T-helper 1 cell (primary cell): Measurements from ENCODE around the gene MARF1.
"Not testable (repeated sequence)": the region's sequence is repeated elsewhere in the genome, so short reads cannot be mapped to it uniquely, and the experiment has no call there.

ENCODE experiments used
- DNase-seq, 5 donors: peaks; one replicate each; pipeline ENCODE4 v3.0.0-alpha.2; 2012 to 2020
- total RNA-seq, 4 donors: gene quantifications; one replicate each; lab custom pipeline; 2026; lab: John Stamatoyannopoulos, UW

MARF1 gene, protein sequence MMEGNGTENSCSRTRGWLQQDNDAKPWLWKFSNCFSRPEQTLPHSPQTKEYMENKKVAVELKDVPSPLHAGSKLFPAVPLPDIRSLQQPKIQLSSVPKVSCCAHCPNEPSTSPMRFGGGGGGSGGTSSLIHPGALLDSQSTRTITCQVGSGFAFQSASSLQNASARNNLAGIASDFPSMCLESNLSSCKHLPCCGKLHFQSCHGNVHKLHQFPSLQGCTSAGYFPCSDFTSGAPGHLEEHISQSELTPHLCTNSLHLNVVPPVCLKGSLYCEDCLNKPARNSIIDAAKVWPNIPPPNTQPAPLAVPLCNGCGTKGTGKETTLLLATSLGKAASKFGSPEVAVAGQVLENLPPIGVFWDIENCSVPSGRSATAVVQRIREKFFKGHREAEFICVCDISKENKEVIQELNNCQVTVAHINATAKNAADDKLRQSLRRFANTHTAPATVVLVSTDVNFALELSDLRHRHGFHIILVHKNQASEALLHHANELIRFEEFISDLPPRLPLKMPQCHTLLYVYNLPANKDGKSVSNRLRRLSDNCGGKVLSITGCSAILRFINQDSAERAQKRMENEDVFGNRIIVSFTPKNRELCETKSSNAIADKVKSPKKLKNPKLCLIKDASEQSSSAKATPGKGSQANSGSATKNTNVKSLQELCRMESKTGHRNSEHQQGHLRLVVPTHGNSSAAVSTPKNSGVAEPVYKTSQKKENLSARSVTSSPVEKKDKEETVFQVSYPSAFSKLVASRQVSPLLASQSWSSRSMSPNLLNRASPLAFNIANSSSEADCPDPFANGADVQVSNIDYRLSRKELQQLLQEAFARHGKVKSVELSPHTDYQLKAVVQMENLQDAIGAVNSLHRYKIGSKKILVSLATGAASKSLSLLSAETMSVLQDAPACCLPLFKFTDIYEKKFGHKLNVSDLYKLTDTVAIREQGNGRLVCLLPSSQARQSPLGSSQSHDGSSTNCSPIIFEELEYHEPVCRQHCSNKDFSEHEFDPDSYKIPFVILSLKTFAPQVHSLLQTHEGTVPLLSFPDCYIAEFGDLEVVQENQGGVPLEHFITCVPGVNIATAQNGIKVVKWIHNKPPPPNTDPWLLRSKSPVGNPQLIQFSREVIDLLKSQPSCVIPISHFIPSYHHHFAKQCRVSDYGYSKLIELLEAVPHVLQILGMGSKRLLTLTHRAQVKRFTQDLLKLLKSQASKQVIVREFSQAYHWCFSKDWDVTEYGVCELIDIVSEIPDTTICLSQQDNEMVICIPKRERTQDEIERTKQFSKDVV (N-terminal part only)
- total RNA-seq: 113 to 153 (median 145) reads per million in 4 donors

DNA sequence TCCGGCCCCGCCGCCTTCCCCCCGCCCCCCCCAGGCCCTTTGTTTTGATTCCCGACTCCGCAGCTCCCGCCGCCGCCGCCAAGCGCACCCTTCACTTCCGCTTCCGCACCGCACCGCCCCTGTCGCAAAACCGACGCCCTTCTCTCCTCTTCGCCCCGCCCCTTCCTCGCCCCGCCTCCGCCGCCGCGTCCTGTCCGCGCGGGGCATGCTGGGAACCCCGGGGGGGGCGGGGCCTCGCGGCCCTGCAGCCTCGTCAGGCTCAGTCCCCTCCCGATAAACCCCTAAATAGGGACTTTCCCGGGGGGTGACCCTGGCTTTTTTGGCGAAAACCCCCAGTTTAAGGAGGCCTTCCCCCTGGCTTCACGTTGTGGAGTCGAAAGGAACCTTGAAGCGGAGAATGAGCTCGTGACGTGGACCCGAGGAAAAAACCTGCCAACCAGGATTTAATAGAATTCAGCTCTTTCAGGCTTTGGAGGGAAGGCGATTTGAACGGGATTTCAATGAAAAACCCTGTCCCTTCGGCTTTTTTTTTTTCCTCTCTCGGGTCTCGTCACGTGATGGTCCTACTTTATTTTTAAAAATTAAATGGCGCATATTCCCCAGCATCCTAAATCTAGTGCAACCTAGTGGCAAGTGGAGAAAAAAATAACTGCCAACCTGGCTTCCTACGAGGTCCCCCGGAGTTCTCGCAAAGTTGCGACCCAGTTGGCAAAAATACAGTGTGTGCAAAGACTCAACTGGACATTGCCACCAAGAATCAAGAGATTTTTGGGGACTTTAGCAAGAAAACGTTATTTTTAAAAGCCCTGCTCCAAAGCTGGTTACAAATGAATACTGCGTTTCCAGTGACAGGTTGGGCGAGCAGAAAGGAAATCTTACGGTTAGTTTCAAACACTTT lies at the start of gene MARF1:
Gene MARF1, minus strand, starts transcription at position 107 of the 898 bp plus-strand sequence. CDS start 3,921 bp downstream, outside the sequence.
- peak; percentile 97 to 100 (median 100) for DNase-seq

GRCh38 chr16:15692508-15692907 lies 49.6 kb upstream of the MARF1 start:
- DNase-seq: not testable (repeated sequence)

DNA sequence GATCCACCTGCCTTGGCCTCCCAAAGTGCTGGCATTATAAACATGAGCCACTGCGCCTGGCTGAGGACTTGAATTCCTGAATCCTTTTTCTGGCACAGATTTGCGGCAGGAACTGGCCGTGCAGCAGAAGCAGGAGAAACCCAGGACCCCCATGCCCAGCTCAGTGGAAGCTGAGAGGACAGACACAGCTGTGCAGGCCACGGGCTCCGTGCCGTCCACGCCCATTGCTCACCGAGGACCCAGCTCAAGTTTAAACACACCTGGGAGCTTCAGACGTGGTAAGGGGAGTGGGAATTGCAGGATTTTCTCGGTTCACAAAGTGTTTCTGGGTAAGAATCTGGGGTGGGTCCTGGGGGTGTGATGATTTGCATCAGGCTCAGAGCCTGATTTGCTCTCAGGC lies 48.1 kb upstream of the MARF1 start:
- no peak for DNase-seq

- DNase-seq: no peak
These were observed 47.3 kb upstream of the MARF1 start for GRCh38 chr16:15690296-15690695.

- no peak for DNase-seq
These were observed 46.3 kb upstream of the MARF1 start for GRCh38 chr16:15689290-15689689.

DNA sequence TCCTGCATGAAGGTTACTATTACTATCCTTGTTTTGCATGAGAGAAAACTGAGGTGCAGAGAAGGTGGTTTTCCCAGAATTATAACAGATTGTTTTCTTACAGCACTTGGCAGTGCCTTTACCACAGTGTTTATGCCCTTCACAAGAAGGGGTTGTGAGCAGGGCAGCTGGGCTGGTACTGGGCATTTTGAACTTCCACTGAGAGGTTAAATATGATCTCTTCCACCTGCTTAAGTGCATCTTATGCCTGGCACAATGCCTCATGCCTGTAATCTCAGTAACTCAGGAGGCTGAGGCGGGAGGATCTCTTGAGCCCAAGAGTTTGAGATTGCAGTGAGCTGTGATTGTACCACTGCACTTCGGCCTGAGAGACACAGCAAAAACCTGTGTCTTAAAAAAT lies 43.3 kb upstream of the MARF1 start:
- DNase-seq: no peak

DNA sequence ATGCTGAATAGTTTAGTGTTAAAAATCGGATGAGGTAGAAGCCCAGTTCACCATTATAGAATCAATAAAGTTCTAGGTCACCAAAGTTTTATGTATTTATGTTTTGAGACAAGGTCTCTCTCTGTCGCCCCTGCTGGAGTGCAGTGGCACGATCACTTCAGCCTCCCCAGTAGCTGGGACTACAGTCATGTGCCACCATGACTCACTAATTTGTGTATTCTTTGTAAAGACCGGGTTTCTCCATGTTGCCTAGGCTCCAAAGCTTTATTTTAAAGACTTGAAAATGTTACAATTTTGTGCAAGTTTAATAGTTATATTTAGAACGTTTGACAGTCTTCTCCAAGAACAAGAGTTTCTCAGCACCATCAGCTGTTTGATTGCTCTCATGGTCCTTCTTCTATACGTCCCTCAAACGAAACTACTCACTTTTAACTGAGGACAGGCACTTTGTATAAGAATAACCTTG lies 39.2 kb upstream of the MARF1 start:
- DNase-seq: peak in 3 of 5 donors; percentile 16 to 38 (median 21)

DNA sequence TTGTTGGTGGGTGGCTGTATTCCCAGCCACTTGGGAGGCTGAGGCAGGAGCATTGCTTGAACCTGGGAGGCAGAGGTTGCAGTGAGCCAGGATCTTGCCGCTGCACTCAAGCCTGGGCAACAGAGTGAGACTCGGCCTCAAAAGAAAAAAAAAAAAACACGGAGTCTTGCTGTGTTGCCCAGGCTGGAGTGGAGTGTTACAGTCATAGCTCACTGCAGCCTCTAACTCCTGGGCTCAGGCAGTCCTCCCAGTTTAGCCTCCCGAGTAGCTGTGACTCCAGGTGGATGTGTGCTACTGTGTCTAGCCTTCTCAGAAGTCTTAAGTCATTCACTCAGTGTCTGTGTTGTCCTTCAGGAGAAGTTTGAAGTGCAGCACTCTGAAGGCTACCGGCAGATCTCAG lies 34.5 kb upstream of the MARF1 start:
- no peak for DNase-seq

GRCh38 chr16:15676506-15676905 lies 33.6 kb upstream of the MARF1 start:
- DNase-seq: no peak

GRCh38 chr16:15674571-15674970 lies 31.6 kb upstream of the MARF1 start:
- DNase-seq: no peak

DNA sequence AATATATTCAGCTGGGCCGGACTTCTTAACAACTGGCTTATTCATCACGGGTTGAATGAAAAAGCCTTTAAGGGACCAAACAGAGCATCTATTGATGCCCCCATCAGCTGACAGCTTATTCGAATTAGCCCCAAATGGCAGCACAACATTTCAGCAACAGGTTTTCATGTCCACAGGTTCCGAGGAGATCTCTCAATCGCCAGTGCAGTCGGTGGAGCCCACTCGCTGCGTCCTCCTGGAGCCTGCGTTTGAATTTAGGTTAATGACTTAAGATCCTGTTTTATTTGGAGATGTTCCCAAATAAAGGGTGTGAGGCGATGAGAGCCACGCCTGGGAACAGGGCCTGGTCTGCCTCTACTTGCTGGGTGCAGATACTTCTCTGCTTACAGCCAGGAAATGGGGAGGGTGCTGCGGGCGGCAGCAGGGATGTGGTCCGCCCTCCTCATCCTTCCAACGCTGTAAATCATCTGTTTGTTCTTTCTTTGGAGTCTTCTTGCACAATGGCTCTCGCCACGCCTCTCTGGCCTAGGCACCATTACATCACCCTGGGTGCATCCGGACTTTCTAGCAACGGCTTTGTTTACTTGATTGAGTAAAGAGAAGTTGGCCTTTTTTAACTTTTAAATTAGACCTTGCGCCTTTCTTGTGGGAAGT lies 29.7 kb upstream of the MARF1 start:
- DNase-seq: peak; percentile 45 to 92 (median 67)

GRCh38 chr16:15672127-15672513 lies 29.2 kb upstream of the MARF1 start:
- DNase-seq: not testable (repeated sequence)

- no peak for DNase-seq
These were observed 28.7 kb upstream of the MARF1 start for GRCh38 chr16:15671530-15672117.

GRCh38 chr16:15667091-15667742 lies 24.3 kb upstream of the MARF1 start:
- DNase-seq: no peak

DNA sequence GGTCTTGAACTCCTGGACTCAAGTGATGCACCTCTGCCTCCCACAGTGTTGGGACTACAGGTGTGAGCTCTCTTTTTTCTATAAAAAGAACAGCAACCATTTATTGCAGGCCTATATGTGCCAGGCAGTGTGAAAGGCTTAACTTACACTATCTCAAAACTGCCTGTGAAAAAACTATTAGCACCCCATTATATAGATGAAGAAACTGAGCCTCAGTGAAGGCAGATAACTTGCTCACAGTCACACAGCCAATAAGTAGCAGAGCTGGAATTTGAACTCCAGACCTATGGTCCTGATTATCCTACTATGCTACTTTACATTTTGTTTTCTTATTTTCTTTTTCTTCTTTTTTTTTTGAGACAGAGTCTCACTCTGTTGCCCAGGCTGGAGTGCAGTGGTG lies 22.2 kb upstream of the MARF1 start:
- DNase-seq: no peak

DNA sequence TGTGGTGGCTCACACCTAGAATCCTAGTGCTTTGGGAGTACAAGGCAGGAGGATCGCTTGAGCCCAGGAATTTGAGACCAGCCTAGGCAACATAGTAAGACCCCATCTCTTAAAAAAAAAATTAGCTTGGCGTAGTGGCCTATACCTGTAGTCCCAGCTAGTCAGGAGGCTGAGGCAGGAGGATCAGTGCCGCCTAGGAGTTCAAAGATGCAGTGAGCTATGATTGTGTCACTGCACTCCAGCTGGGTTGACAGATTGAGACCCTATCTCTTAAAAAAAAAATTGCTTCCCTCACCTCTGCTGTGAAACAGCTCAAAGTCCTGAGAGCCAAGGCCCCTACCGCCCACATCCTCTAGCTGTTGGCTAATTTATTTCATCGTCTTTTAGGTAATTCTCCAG lies 17.2 kb upstream of the MARF1 start:
- DNase-seq: no peak

DNA sequence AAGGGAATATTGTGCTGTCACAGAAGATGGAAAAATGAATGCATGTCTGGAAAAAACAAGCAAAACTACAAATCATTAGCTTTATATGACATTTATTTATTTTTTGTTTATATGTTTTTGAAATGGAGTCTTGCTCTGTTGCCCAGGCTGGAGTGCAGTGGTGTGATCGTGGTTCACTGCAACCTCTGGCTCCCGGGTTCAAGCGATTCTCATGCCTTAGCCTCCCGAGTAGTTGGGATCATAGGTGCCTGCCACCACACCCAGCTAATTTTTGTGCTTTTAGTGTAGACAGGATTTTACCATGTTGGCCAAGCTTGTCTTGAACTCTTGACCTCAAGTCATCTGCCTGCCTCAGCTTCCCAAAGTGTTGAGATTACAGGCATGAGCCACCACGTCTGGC lies 15.6 kb upstream of the MARF1 start:
- DNase-seq: no peak

DNA sequence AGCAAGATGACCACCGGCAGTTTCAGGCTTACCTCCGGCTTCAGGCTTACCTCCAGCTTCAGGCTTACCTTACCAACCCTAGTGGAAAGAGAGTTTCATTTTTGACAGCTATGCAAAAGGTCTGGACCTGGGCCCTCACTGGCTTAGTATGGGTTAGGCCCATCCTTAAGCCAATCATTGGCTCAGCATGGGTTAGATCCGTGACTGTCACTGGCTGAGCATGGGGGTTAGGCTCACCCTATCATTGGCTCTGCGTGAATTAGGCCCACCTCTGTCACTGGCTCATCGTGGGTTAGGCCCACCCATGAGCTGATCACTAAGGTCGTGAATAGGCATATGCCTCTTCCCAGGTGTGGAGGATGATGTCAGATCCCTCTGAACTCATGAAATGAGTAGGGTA lies 15.2 kb upstream of the MARF1 start:
- no peak for DNase-seq

DNA sequence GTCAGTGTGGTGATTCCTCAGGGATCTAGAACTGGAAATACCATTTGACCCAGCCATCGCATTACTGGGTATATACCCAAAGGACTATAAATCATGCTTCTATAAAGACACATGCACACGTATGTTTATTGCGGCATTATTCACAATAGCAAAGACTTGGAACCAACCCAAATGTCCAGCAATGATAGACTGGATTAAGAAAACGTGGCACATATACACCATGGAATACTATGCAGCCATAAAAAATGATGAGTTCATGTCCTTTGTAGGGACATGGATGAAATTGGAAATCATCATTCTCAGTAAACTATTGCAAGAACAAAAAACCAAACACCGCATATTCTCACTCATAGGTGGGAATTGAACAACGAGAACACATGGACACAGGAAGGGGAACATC lies 12.6 kb upstream of the MARF1 start:
- not testable (repeated sequence) for DNase-seq

GRCh38 chr16:15654591-15654990 lies 11.6 kb upstream of the MARF1 start:
- DNase-seq: no peak
